AG10803 (cell line): ENCODE data around the gene SPDYE5.
"Not testable (repeated sequence)": the region's sequence is repeated elsewhere in the genome, so short reads cannot be mapped to it uniquely, and the experiment has no call there.

ENCODE experiments used
- DNase-seq: peaks from one replicate; pipeline ENCODE4 v3.0.0; 2010; ENCODE audit warnings: low read depth
- H3K4me3 ChIP-seq: 2 replicates; pipeline ENCODE4 v1.5.1; 2011; ENCODE audit warnings: mild to moderate bottlenecking, low read length, control low read depth
- TF ChIP-seq, protein P1 (sequence below): conservative IDR thresholded peaks from 2 replicates; pipeline ENCODE4 v1.5.1; 2011; ENCODE audit warnings: mild to moderate bottlenecking, low read length, control low read depth, inconsistent platforms

The SPDYE5 gene, protein sequence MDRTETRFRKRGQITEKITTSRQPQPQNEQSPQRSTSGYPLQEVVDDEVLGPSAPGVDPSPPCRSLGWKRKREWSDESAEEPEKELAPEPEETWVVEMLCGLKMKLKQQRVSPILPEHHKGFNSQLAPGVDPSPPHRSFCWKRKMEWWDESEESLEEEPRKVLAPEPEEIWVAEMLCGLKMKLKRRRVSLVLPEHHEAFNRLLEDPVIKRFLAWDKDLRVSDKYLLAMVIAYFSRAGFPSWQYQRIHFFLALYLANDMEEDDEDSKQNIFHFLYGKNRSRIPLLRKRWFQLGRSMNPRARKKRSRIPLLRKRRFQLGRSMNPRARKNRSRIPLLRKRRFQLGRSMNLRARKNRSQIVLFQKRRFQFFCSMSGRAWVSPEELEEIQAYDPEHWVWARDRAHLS

DNA sequence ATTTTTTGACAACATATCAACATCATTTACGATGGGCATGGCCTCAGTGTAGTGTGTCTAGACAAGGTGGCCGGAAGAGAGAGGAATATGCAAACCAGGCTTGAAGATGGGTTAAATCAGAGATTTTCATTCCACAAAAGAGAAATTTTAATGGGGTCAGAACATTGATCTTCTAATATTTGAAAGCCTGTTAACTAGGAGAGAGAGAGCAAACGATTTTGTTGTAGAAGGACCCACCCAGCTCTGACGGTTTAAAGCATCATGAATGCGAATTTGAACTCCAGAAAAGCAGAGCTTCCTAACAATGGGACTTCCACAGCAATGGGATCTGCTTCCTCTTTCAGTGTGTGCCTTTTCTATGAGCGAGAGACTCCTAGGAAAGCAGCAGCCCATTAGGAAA is at the start of gene SPDYE5:
SPDYE5 (plus strand) TSS at position 301 of the 400 bp plus-strand sequence. CDS start 1,728 bp downstream, outside the sequence.
- not testable (repeated sequence) for H3K4me3 ChIP-seq, DNase-seq

DNA sequence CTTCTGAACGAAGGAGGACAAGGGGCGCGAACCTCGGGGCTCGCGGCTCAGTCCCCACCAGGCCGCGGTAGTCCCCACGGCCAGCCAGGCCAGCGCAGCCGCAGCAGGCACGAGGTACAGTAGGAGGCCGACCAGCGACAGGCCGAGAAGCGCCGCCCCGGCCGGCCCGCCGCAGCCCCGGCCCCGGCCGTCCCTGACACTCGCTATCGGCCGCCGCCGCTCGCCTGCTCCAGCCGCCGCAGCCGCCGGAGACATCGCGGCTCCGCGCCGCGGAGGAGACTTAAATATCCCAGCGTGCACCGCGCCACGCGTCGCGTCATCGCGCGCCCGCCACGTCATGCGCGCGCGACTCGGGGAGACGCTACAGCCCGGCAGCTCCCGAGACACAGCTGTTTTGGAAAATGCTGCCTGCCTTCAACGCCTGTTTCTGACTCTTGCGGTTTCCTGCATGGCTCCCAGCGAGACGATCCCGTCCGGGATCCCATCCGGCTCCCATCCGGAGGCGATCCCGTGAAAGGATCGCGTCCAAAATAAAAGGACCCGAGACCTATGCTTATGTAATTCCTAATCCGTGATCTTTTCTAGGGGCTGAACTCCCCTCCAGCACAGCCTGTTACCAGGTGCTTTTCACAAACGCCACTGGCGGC is 49.5 kb upstream of the SPDYE5 start:
- peak overlapping the region; percentile 63 for H3K4me3 ChIP-seq
- DNase-seq, result peak; percentile 3

DNA sequence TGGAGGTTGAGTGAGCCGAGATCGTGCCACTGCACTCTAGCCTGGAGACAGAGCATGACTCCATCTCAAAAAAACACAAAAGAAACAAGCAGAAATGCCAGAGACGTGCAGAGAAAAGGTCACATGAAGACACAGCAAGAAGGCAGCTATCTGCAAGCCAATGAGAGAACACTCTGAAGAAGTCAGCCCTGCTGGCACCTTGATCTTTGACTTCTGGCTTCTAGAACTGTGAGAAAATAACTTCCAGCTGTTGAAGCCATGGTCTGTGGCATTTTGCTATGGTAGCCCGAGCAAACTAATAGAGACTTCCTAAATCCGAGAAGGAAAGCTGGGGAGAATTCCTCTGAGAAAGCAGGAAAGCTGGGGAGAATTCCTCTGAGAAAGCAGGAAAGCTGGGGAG is 42.2 kb upstream of the SPDYE5 start:
- not testable (repeated sequence) for H3K4me3 ChIP-seq, DNase-seq

DNA sequence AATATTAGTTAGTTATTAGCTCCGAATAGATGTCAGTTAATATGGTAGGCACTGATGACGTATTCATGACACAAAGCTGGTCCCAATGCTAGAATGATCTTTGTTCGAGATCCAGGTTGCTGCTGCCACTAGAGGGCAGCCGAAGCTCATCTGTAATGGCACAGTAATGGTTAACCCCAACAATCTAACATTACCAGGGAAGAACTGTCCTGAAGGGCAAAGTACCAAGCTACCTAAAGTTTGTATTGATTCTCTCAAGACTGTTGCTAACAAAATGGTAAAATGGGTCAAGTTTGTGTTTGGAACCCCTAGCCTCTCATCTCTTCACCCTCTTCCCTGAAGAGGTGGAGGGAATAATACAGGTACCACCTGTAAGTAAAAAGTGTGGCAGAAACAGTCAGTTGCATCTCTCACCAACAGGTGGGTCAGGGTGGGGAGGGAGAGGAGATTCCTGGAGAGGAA is 39.6 kb upstream of the SPDYE5 start:
- TF ChIP-seq, protein P1, sequence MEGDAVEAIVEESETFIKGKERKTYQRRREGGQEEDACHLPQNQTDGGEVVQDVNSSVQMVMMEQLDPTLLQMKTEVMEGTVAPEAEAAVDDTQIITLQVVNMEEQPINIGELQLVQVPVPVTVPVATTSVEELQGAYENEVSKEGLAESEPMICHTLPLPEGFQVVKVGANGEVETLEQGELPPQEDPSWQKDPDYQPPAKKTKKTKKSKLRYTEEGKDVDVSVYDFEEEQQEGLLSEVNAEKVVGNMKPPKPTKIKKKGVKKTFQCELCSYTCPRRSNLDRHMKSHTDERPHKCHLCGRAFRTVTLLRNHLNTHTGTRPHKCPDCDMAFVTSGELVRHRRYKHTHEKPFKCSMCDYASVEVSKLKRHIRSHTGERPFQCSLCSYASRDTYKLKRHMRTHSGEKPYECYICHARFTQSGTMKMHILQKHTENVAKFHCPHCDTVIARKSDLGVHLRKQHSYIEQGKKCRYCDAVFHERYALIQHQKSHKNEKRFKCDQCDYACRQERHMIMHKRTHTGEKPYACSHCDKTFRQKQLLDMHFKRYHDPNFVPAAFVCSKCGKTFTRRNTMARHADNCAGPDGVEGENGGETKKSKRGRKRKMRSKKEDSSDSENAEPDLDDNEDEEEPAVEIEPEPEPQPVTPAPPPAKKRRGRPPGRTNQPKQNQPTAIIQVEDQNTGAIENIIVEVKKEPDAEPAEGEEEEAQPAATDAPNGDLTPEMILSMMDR, result peak; percentile 39
- not testable (repeated sequence) for DNase-seq, H3K4me3 ChIP-seq

DNA sequence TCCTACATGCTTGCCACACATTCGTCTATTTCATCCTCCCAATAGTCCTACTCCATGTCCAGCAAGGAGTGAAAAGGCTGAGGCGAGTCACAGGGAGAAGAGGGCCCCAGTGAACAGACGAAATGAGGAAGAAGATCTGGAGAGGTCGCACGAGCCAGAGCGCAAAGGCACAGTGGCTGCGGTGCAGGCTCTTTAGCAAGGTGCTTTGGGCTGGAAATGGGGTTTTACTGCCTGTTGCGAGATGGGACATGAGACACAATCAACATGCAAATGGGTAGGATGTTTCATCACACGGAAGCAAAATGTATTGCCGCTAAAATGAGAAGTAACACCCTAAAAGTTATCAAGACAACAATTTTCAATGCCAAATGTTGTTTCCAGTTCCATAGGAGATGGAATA is 35.7 kb upstream of the SPDYE5 start:
- H3K4me3 ChIP-seq, DNase-seq: not testable (repeated sequence)

DNA sequence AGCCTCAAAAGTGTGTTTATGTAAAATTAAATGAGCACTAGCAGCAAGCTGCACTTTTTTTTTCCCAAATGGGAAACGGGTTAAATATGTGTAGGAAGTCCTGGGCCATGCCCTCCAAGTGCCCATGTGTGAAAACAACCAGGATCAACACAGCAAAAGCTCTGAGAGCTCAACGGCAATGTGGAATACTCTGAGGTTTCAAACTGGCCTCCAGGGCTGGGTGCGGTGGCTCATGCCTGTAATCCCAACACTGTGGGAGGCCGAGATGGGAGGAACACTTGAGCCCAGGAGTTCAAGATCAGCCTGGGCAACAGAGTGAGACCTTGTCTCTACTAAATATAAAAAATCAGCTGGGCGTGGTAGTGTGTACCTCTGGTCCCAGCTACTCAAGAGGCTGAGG is 34.1 kb upstream of the SPDYE5 start:
- H3K4me3 ChIP-seq, result not testable (repeated sequence)

DNA sequence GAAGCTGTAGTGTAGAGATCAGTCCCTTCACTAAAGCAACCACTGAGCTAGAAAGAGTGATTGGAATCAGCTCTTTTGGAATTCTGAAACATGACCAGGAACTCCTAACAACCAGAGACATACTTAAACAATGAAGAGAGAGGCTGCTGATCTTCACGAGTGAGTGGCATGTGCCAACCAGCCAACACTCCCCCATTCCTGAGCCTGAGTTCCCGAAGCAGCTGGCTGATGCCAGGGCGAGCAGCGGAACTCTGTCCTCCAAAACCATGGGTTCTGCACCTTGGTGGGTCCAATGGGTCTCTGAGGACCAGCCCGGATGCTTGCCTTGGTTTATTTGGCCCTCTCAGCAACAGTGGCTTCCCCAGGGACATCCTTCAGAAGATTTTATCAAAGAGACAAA is 31.6 kb upstream of the SPDYE5 start:
- DNase-seq, H3K4me3 ChIP-seq: not testable (repeated sequence)

More for the DNA sequence above, 34.1 kb upstream of the SPDYE5 start:
- DNase-seq, result not testable (repeated sequence)

DNA sequence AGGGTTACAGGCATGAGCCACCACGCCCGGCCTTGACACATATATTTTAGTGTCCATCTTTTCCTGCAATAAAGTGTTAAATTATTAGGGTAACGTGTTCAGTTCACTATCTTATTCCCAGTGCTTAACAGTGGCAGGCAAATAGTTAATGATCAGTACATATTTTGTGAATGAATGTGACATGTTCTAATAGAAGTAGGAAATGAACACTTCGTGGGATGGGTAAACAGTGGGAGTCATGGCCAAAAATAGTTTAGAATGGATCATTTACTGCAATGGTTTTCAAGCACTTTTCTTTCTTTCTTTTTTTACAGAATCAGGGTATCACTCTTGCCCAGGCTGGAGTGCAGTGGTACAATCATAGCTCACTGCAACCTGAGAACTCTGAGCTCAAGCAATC is 22.0 kb upstream of the SPDYE5 start:
- not testable (repeated sequence) for H3K4me3 ChIP-seq, DNase-seq

DNA sequence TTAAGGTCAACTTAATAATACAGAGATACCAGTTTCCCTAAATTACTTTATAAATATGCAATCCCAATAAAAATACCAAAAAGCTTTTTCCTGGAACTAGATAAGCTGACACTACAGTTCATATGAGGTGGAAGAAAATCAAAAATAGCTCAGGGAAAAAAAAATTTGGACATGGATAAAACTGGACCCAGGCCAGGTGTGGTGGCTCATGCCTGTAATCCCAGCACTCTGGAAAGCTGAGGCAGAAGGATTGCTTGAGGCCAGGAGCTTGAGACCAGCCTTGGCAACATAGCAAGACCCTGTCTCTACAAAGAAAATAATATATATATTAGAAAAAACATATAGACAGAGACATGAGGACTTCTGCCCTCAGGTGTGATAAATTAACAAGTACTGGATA is 14.7 kb upstream of the SPDYE5 start:
- not testable (repeated sequence) for H3K4me3 ChIP-seq, DNase-seq

DNA sequence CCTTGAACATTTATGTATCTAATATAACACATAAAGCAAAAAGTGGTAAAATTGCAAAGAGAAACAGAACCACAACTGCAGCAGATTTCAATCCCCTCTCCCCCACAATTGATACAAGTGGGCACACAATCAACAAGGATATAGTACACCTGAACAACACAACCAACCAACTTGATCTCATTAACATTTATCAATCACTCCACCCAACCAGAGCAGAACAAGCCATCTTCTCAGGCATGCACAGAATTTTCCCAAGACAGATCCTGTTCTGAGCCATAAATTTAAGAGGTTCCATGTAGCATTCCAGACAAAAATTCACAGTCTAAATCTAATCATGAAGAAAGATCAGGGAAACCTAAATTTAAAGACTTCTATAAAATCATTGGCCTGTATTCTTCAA is 11.8 kb upstream of the SPDYE5 start:
- not testable (repeated sequence) for H3K4me3 ChIP-seq, DNase-seq

DNA sequence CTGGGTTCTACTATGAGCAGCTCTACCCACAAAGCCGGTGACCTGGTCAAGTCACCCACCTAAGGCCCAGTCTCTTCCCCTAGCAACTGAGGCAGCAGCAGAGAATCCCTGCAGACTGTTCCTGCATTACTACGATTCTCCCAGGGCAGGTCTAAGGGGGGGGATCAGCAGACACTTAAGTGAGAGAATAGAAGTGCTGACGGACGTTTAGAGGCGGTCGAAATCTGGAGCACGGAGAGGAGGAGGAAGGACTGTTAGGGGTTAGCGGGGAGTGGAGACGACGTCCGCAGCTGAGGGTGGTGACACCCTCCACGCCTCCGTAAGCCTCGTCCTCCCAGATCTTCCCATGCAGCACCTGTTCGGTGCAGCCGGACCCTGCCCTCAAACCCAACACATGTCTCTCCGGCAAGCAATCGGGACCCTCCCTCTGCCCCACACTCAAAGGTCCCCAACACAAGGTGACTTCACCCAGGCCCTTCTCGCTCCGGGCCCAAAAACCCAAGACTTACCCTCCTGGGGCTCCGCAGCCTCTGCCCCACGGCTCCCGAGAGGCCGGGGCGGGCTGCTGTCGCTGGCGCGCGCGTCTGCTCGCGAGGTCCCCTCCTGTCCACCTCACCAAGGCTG is 6.7 kb upstream of the SPDYE5 start:
- DNase-seq, result not testable (repeated sequence)

DNA sequence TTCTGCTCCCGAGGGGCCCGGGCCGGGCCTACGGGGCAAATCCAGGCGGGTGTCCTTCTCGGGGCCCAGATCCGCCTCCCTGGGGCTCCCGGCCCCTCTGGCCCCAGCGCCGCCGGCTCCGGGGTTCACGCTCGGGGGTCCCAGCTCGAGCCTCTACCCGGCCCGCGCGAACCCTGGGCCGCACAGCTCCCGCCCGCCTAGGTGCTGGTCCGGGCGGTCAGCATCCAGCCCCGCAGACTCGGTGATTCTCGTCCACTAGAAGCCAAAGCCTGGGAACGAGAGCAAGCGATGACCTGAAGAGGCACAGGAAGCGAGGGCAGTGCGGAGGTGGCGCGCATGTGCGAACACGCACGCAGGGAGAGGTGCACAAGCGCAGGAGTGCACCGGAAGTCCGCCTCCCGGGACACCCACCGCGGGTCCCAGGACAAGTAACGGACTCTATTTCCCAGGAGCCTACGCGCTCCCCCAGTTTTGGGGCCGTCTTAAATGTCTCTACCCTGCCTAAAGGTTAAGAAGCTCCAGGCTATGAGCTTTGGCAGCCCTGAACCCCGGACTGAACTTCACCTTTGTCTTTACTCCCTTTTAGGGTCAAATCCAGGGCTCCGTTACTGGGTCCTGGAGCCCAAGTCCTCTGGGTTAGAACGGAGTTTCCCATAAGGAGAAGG is 6.0 kb upstream of the SPDYE5 start, which contains the start of gene POM121C:
POM121C (minus strand) TSS at position 321 of the 665 bp plus-strand sequence. CDS start 44,803 bp downstream, outside the sequence.
- DNase-seq, result peak; percentile 90
- H3K4me3 ChIP-seq, result peak within 1 kb of the TSS; percentile 71

More for the DNA sequence above, 6.7 kb upstream of the SPDYE5 start:
- peak overlapping the region; percentile 71 for H3K4me3 ChIP-seq

DNA sequence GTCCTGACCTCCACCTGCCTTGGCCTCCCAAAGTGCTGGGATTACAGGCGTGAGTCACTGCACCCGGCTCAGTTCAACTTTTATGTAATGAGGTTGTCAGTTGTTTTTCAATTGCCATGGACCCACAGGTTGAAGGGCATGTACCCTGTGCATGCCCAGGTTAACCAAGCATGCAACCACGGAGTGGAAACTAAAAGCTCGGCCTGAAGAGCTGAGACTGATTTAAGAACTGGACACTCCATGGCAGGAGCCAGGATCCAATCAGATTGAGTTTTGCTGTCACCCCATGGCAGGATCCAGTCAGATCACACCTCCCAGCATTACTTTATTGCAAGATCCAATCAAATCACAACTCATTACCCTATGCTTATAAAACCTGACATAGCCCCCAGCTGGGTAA is 16.9 kb downstream of the SPDYE5 start:
- H3K4me3 ChIP-seq, DNase-seq: not testable (repeated sequence)

DNA sequence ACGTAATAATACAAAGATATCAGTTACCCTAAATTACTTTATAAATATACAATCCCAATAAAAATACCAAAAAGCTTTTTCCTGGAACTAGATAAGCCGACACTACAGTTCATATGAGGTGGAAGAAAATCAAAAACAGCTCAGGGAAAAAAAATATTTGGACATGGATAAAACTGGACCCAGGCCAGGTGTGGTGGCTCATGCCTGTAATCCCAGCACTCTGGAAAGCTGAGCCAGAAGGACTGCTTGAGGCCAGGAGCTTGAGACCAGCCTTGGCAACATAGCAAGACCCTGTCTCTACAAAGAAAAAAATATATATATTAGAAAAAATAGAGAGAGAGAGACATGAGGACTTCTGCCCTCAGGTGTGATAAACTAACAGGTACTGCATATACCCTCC is 26.7 kb downstream of the SPDYE5 start:
- DNase-seq, result not testable (repeated sequence)

DNA sequence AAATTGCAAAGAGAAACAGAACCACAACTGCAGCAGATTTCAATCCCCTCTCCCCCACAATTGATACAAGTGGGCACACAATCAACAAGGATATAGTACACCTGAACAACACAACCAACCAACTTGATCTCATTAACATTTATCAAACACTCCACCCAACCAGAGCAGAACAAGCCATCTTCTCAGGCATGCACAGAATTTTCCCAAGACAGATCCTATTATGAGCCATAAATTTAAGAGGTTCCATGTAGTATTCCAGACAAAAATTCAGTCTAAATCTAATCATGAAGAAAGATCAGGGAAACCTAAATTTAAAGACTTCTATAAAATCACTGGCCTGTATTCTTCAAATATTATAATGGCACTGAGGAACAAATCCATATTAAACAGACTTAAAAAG is 29.6 kb downstream of the SPDYE5 start:
- not testable (repeated sequence) for H3K4me3 ChIP-seq, DNase-seq

More for the DNA sequence above, 26.7 kb downstream of the SPDYE5 start:
- H3K4me3 ChIP-seq, result not testable (repeated sequence)

DNA sequence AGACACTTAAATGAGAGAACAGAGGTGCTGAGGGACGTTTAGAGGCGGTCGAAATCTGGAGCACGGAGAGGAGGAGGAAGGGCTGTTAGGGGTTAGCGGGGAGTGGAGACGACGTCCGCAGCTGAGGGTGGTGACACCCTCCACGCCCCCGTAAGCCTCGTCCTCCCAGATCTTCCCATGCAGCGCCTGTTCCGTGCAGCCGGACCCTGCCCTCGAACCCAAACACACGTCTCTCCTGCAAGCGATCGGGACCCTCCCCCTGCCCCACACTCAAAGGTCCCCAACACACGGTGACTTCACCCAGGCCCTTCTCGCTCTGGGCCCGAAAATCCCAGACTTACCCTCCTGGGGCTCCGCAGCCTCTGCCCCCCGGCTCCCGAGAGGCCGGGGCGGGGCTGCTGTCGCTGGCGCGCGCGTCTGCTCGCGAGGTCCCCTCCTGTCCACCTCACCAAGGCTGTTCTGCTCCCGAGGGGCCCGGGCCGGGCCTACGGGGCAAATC is 35.2 kb downstream of the SPDYE5 start:
- DNase-seq, result not testable (repeated sequence)
- peak overlapping the region; percentile 84 for H3K4me3 ChIP-seq
